Measurements from ENCODE around the gene KCNG4.

- TF ChIP-seq CTCF (conservative IDR thresholded peaks at IDR 0.05) (no peak), ZFX (IDR thresholded peaks at IDR 0.05) (no peak)
Observed at GRCh38 chr16:84218176-84218823, 21.5 kb downstream of the KCNG4 start.
